Measurements from ENCODE around the gene PDGFD.

Gene PDGFD

DNA sequence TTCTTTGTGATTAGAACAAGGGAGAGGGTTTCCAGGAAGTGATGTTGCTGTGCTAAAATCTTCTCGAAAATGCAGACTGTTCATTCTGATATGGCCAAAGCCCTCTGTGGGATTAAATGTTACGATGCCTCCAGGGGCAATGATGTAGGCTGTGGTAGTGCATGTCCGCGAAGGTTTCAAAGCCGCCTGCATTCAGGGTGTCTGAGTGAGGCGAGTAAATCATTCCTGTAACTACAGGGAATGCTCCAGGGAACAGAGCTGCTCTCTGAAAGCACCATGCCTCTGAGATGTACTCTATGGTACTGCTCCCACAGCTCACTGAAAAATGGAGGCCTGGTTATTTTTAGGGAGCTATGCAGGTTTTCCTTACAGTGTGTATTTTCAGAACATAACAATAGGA, 21.2 kb downstream of the PDGFD start:
- no peak for DNase-seq

DNA sequence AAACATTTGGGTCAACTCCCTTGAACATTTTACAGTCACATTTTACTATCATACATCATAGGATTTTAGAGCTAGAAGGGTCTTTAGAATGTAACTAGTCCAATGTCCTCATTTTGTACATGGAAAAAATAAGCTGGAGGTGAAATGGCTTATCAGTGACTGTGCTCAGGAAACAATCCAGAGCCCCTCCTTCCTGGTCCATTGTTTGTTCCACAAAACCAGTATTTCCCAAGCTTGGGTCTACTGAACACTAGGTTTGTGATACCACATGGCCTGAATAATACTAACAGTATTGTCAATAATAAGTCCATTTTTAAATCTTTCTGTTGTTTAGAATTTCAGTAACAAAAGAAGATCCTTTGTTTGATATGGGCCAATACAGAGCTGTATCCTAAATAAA, 27.1 kb downstream of the PDGFD start:
- no peak for DNase-seq

- no peak for DNase-seq
Measured at GRCh38 chr11:104134745-104135144, 29.2 kb downstream of the PDGFD start.

DNA sequence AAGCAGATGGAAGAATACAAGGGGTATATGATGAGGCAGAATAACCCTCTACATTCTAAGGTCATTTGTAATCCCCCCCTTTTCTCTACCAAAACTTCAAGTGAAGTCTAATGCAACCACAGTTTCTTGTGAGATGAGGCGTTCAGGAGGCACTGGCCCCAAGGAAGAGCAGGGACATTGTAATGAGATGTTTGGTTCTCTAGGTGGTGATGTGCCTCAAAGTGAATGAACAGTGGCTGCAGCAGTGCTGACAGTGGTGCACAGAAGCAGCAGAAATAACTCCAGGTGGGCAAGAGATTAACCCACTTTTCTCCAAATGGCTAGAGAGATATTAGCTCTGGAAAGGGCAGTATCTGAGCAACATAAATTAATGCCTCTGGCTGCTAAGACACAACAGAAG, 33.8 kb downstream of the PDGFD start:
- DNase-seq = no peak

GRCh38 chr11:104129145-104129544, 34.8 kb downstream of the PDGFD start:
- DNase-seq = no peak

GRCh38 chr11:104127828-104128227, 36.1 kb downstream of the PDGFD start:
- no peak for DNase-seq

DNA sequence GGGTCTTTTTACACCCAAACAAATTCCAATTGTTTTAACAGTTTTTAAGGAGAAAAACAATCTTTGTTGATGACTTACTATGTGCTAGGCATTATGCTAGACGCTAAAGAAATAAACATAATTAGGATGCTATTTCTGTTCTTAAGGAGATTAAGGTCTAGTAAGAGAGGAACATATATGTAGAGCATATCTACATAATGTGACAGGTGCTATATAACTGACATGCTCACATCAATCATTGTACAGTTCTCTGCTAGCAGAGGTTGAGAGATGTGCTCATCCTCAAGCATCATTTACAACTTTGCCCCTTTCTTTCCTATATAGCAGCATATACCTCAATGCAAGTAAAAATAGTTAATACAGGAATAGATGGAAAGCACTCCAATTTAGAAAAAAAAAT, 37.5 kb downstream of the PDGFD start:
- DNase-seq = no peak

GRCh38 chr11:104124979-104125378, 39.0 kb downstream of the PDGFD start:
- DNase-seq = no peak

- DNase-seq = no peak
Measured at GRCh38 chr11:104122836-104123235, 41.1 kb downstream of the PDGFD start.

GRCh38 chr11:104122011-104122635, 41.8 kb downstream of the PDGFD start:
- DNase-seq = no peak

GRCh38 chr11:104120493-104121137, 43.3 kb downstream of the PDGFD start:
- no peak for DNase-seq

DNA sequence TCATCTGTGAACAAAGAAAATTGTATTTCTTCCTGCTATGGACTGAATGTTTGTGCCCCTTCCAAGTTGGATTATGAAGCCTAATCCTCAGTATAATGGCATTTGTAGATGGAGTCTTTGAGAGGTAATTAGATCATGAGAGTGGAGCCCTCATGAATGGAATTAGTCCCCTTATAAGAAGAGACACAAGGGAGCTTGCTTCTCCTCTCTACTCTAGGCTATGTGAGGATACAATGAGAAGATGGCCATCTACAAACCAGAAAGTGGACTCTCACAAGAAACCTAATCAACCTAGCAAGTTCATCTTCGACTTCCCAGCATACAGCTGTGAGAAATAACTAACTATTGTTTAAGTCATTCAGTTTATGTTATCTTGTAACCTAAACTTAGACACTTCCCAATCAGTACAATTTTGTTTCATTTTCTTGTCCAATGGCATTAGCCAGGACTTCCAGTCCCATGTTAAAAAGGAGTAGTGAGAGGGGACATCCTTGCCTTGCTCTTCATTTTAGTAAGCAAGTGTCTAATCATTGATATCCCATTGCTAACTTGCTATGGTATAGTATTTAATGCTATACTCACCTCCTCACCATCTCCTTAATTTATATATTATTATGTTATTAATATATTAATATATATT, 45.7 kb downstream of the PDGFD start:
- no peak for DNase-seq

- no peak for DNase-seq
Measured at GRCh38 chr11:104113541-104113940, 50.4 kb downstream of the PDGFD start.

GRCh38 chr11:104106136-104106754, 57.7 kb downstream of the PDGFD start:
- DNase-seq = no peak

DNA sequence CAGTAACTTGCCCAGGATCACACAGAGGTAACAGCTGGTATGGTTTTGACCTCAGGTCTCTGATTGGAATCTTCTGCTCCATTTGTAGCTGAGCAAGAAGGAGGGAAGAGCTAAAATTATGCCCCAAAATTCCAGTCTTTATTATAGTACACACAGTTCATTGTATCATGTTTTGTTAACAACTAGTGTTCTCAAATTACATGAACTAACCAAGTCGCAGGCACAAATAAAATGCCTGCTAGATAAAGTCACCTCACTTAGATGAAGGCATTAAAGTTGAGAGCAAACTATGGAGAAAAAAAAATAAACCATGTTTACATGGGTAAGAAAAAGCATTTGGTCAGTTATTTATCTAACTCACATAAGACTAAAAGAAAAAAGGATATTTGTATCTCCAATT, 58.8 kb downstream of the PDGFD start:
- no peak for DNase-seq

DNA sequence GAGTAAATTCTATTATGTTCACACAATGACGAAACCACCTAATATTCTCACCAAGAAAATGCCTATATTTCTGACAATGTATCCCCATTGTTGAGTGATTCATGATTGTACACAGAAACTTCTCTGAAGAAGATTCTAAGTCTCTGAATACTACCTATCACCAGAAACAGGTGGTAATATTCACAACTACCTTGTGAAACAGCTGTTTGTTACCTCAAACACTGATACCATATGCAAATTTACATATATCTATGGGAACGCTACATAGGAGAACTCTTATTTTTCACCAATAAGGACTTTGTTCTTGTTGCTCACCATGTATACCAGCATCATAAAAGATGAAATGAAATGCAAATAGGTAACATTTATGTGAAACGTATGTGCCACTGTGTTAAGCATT, 59.3 kb downstream of the PDGFD start:
- no peak for DNase-seq

GRCh38 chr11:104104201-104104600, 59.7 kb downstream of the PDGFD start:
- no peak for DNase-seq

GRCh38 chr11:104098555-104098954, 65.4 kb downstream of the PDGFD start:
- no peak for DNase-seq

GRCh38 chr11:104098132-104098531, 65.8 kb downstream of the PDGFD start:
- DNase-seq = no peak

DNA sequence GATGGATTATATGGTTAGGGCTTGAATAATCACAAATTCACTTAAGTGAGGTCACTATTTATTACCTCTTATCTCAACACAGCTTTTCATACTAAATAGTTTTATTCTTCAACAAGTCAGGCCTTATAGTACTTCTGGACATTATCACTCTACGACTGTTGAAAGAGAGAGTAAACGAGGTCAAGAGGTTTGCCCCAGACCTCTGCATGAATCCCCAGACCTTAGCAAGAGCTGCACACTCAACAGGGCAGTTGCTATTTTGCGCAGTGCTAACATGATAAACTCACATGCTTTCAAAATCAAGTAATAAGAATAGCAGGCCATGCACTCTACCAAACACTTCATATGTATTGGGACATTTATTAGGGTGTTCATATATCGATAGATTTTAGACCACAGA, 67.0 kb downstream of the PDGFD start:
- DNase-seq = no peak

DNA sequence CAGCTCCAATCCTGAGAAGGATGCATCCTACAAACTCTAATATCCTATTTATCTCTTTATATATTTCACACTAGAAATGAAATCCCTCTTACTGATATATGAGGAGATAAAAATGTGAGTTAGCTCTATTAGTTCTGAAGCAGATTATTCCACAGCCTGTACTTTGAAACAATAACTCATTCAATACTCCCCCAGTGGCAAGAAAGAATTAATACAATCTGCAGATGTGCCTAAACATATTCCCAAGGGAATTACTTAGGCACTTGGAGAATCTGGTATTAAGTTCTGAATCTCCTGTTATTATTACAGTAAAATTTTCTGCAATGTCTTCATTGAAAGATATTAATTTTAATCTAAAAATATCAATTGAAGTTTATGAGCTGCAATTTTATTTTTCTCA, 68.2 kb downstream of the PDGFD start:
- DNase-seq = no peak

GRCh38 chr11:104094576-104094975, 69.4 kb downstream of the PDGFD start:
- DNase-seq = no peak

- no peak for DNase-seq
Measured at GRCh38 chr11:104093426-104094280, 70.3 kb downstream of the PDGFD start.

Measured in NCI-H1436 treated with DMSO at 0.1 percent for 48 hours (cell line).